ENCODE measurements around the gene STRC.
"Not testable (repeated sequence)": the region's sequence is repeated elsewhere in the genome, so short reads cannot be mapped to it uniquely, and the experiment has no call there.

STRC gene

DNA sequence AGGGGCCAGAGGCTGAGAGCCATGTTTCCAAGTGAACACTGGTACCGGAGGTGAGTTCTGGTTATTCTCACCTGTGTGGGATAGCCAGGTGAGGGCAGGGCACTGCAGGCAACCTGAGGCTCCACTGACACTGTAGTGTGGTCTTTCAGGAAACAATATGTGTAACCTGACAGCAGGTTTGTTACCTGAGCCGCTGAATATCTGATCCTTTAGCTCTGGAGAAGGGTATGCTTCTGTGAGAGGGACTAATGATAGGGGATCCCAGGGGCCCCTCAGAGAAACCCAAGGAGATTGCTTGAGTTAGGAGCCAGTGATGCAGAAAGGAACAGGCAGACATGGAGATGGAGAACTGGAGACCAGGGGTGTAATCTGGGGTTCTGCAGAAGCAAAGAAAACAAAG is at the start of gene STRC:
TSS of gene STRC (minus strand) at position 101 of the 400 bp plus-strand sequence. CDS start at position 23, 78 bp downstream.
- not testable (repeated sequence) for DNase-seq, ATAC-seq

DNA sequence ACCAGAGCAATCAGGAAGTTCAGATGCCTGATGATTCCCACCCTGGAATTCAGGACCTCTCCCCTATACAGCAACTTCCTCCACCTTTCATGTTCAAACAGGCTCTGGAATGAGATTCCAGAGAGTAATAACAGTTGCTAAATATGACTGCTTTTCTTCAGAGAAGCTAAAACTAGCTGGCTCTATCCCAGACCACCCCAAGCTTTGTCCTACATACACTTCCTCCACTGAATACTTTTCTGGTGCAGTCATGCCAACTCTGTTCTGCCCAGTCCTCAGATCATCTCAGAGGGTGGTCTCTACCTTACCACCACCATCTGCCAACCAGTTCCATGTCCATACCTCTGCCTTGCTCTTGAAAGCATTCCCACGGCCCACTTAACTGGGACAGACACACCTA is 47.6 kb upstream of the STRC start:
- DNase-seq, ATAC-seq: not testable (repeated sequence)

DNA sequence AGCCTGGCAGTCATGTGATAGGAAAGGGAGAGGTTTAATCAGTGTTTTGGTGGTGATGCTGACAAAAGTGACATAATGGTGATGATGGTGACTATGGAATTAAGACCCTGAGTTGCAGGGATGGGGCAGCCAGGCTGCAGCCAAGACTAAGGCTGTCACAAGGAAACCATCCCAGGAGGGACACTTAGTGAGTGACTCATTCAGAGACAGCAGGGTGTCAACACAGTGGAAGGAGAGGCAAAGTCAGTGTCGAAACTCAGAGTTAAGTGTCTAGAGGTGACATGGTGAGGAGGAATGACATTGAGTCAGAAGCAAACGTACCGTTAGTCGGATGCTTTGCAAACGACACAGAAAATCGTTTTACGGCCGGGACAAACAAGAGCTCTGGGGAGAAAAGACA is 44.7 kb upstream of the STRC start:
- ATAC-seq, DNase-seq: not testable (repeated sequence)

DNA sequence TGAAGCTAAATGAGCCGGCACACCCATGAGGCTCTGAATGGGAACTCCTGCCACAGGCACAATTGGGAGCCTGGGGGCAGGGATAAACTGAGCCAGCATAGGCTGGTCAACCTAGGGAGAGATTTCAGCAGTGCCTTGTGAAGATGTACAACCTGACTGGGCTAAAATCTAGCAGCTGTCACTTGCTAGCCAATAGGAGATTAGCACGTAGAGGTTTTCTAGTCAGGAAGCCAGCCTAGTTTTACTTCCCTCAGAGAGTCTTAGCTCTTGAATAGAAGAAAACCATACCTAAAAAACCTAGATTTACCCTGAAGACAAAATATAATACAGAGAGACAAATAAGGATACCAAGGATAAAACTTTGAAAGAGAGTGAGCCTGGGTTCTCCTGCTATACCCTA is 43.7 kb upstream of the STRC start:
- ATAC-seq, DNase-seq: not testable (repeated sequence)

DNA sequence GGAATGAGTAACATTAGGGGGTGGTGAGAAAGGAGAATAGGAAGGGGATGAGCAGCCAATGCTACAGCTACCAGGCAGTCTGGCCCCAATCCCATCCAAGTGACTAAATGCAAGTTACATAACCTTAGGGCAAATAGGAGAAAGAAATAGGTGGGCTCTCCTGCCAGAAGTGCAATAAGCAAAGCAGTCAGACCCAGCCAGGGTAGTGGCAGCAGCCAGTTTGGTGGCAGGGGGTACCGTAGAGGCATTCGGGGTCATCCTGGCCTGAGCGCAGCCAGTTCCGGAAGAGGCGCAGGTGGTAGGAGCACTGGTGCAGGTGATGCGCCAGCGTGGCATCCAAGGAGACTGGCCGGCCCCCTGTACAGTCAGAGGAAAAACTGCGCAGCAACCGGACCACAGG is 41.1 kb upstream of the STRC start:
- not testable (repeated sequence) for ATAC-seq

DNA sequence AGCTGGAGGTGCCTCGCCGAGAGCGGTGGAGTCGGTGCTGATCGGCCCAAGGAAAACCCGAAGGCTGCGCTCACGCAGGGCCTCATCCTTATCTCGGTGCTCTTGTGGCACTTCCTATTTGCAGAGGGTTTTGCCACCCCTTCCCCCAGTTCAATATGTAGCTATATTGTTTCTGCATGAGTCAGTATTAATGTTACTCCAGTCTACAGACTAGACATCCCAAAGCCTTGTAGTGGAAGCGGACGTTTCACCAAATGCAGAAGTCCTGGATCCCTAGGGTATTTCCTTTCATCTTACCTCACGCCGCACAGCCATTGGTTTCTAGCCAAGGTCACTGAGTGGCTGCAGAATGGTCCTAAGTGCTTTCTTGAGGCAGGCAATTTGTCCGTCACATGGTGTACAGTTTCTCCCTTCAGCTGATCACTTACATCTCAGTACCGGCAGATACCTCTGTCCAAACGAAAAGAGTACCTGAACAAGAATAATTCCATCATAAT is 30.9 kb upstream of the STRC start:
- ATAC-seq: not testable (repeated sequence)

More for the DNA sequence above, 41.1 kb upstream of the STRC start:
- DNase-seq: not testable (repeated sequence)

DNA sequence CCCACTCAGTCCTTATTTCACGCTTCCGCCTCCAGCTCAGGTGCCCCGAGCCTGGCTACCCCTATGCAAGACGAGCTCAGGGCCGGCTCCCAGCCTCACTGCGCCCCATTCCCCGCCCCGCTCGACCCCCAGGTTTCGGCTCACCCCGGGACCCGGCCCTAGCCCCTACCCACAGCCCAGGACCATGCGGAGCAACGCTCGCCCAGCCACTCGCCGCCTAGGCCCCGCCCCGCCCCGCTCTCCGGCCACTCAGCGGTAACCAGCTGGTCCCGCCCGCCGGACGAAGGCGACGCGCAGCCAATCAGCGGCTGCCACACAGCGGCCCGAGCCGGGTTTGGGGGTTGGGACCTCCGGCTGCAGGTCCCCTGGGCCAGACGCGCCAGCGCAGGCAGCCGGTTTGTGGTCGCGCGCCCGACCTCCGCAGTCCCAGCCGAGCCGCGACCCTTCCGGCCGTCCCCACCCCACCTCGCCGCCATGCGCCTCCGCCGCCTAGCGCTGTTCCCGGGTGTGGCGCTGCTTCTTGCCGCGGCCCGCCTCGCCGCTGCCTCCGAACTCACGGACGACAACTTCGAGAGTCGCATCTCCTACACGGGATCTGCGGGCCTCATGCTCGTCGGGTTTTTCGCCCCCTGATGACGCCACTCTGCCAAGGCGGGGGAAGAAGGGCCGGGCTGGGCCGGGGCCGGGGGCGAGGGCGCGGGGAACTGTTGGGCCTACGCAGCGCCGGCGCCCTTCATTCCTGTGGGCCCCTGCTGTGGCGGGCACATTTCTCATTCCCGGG is 30.2 kb upstream of the STRC start, which contains the start of gene CATSPER2:
TSS of gene CATSPER2 (minus strand) at position 196 of the 781 bp plus-strand sequence. CDS start 783 bp downstream, outside the sequence.
- ATAC-seq (peak; percentile 19), DNase-seq (no peak)

More for the DNA sequence above, 30.9 kb upstream of the STRC start:
- not testable (repeated sequence) for DNase-seq

DNA sequence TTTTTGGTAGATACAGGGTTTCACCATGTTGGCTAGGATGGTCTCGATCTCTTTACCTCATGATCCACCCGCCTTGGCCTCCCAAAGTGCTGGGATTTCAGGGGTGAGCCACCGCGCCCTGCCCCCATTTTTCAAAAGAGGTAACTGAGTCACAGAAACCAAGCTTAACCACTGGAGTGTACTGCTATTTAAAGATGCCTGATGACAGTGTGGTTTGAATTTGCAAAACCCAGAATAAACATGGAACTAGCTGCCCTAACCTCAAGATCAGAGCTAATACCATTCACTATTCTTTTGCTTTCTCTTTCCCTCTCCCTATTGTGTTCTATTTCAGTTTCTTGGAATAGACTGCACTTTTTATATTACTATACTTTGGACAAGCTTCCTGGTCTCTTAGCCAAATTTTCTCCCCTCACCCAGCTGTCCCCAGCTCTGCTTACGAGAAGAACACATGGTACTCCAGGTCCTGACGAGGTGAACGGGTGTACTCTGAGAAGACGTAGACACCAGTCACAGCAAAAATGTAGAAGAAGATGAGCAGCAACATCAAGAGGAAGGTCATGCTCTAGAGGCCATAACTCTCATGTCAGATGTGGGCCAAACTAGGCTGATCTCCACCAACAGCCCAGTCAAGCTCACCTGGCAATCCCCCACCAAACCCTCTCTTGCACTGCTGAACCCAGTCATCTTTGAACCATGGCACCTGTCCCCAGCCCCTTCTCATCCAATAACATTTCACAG is 20.0 kb upstream of the STRC start:
- DNase-seq, ATAC-seq: not testable (repeated sequence)

DNA sequence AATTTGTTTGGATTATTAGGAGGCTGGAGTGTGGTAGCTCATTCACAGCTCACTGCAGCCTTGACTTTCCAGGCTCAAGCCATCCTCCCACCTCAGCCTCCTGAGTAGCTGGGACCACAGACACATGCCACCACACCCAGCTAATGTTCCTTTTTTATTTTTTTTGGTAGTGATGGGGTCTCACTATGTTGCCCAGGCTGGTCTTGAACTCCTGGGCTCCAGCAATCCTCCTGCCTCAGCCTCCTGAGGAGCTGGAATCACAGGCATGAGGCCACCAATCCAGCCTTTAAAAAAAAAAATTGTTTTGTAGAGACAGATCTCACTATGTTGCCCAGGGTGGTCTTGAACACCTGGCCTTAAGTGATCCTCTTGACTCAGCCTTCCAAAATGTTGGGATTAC is 8.3 kb upstream of the STRC start:
- ATAC-seq, DNase-seq: not testable (repeated sequence)

DNA sequence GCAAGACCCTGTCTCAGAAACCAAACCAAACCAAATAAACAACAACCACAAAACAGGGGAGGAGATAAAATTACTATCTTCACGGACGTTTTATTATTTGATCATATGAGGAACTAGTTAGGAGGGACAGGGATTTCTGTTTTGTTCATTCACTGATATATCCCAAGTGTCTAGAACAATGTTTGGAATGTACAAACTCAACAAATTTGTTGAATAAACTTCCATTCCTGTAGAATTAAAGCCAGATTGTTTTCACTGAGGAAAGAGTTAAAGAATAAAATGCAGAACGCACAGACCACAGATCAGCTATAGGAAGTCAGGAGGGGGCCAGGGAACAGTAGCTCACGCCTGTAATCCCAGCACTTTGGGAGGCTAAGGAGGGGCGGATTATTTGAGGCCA is 6.5 kb upstream of the STRC start:
- no peak for DNase-seq
- ATAC-seq: no peak

DNA sequence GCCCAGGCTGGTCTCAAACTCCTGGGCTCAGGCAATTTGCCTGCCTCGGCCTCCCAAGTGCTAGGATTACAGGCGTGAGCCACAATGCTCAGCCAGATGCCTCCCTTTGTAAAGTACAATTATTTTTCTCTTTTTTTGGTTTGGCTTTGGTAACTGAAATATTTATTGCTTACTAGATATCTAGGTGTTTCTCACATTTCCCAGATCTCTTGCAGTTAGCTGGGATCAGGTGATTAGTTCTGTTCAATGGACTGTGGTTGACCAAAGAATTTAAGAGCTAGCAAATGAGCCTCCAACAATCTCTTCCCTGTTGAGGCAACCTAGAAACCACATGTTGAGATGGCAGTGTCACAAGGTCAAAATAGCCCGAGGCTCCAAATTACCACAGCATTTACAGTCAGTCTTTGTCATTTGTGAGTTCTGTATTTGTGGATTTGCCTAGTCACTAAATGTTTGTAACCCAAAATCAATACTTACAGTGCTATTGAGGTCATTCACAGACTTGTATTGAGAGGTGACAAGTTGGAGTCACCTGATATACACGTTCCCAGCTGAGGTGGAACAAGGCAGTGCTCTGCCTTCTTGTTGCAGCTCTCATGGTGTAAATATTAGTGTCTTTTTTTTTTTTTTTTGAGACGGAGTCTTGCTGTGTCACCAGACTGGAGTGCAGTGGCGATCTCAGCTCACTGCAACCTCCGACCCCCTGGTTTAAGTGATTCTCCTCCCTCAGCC is 3.6 kb upstream of the STRC start:
- not testable (repeated sequence) for DNase-seq

DNA sequence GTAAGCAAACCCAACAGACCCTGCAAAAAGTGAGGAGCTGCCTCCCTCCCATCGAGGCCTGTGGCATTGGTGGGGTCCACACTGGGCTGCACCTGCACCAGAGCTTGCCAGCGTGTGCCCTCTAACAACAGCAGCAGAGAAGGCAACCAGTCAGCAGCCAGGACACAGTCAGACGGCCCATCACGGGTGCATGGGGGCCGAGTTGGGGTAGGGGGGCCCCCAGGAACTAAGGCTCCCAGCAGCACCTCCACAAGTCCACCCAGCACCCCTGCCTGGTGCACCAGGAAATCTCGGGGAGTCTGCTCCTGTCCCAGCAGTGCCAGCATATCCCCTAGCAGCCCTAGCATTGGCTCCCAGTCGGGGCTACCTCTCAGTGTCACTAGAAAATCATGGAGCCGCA is 850 bp downstream of the STRC start:
- DNase-seq: not testable (repeated sequence)
- peak; percentile 46 for ATAC-seq

More for the DNA sequence above, 3.6 kb upstream of the STRC start:
- not testable (repeated sequence) for ATAC-seq

DNA sequence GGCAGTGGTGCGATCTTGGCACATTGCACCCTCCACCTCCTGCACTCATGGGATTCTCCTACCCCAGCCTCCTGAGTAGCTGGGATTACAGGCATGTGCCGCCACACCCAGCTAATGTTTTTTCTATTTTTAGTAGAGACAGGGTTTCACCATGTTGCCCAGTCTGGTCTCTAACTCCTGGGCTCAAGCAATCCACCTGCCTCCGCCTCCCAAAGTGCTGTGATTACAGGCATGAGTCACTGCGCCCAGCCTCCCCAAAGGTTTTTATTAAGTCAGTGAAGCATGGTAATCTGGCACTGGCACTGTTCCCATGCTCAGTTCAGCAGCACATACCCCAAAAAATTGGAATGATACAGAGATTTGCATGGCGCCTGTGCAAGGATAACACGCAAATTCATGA is 16.4 kb downstream of the STRC start:
- DNase-seq, ATAC-seq: not testable (repeated sequence)

DNA sequence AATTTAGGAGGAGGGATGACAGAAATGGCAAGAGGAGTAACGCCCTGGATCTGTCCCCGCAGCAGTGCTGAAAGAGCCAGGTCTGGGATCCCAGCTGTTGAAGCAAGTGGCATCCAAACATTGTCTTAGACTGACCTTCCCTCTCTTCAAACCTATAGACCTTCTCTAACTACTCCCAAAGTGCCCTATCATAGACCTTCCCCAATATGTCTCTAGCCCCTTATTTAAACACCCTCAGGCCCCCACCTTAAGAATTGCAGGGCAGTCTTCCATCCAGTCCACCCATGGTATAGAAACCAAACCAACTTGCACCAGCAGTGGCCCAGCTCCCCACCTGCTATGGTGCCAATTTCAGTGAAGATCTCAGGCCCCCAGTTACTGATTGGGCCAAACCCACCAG is 18.4 kb downstream of the STRC start:
- DNase-seq, ATAC-seq: not testable (repeated sequence)

DNA sequence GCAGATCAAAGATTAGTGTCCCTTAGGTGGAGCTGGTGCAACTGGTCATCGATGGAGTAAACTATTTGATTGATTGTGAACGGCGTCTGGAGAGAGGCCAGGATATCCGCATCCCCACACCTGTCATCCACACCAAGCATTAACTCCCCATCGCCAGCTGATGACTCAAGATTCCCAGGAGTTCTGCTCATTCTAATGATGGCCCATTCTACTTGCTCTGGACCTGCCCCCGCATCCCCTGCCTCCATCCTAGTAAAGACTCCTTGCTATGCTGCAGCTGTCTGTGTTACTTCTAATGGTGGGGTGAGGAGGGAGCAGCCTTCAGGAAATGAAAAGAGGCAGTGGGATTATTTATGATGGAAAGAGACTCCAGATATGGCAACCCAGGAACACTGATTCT is 19.5 kb downstream of the STRC start:
- not testable (repeated sequence) for DNase-seq, ATAC-seq

DNA sequence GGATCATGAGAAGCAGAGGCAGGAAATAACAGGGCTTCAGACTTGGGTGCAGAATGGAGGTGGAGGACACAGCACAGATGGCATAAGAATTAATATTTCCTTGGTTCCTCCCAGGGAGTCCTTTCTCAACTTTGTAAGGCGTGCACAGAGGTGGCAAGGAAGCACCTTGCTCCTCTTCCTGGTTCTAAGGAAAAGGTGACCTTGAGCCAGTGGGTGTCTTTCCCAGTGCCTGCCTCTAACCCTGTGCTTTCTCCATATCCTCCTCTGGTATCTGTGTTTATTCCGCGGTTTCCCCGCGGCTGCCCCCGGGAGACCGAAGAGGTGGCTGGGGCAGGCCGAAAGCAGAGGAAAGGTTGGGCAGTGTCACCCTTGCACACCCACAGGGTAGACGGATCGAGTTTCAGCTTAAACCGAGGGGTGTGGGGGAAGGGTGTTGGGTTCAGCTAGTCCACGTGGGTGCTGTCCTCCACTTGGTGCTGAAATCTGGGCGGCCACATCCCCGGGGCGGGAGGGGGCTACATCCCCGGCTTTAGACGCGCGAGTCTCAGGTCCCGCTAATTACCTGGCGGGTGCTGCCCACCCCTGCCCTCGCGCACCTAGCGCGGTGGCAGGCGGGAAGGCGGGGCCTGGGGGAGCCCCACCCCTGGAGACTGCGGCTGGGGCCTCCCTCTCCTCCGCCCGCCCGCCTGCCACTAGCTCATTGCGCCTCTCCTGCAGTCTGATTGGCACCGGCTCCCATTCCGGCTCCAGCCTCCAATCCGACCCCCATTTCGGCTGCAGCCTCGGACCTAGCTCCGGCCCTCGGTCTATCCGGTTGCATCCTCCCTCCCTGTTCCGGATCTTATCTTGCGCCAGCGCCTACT is 25.0 kb downstream of the STRC start, which contains the start of gene CKMT1B:
TSS of gene CKMT1B (plus strand) at position 700 of the 863 bp plus-strand sequence. CDS start 192 bp downstream, outside the sequence.
- not testable (repeated sequence) for DNase-seq
- ATAC-seq: peak; percentile 50

DNA sequence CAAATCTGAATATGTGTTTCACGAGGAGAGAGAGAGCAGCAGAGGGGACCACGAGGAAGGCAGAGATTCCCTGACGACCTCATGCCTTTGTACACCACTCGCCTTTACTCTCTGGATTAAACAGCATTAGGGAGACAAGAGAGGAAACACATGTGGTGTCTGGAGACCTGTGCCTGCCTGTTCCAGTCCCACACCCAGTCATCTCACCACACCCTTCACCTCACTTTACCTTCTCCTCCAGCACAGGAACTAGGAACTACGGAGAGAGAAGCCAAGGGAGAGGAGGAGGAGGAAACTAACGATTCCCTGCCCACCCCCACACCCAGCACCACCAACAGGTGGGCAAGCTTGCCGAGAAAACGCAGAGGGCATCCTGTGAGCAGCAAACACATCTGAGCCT is 25.8 kb downstream of the STRC start:
- not testable (repeated sequence) for DNase-seq, ATAC-seq

DNA sequence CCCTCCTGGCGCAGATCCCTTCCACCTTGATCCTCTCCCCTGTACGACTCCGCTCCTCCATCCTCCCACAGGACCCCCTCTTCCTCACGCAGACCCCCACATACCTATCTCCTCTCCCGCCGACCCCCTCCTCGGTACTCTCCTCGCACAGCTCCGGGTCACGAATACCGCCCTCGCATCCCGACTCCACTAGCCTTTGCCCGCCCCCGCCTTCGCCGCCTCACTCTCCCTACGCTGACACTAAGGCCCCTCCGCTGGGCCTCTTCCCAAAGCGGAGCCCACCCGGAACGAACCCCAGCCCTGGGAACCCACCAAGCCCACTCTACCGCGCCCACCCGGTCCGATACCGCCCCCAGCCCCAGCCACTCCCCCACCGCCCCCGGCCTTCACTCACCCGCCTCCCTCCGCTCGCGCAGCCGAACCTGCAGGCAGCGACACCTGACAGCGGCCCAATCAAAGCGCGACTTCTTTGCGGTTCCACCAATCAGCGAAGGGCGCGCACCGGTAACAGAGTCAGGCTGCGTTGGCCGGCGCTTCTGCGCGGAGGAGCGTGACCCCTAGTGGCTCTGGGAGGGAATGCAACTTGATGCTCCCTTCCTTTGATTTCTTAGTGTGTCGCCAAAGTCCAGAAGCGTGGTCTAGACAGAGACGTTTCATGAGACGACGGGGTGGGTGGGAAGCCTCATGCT is 28.7 kb downstream of the STRC start, which contains the start of gene PPIP5K1:
TSS of gene PPIP5K1 (minus strand) at position 431 of the 689 bp plus-strand sequence. CDS start 5,704 bp downstream, outside the sequence.
- peak; percentile 96 for ATAC-seq
- DNase-seq: not testable (repeated sequence)

DNA sequence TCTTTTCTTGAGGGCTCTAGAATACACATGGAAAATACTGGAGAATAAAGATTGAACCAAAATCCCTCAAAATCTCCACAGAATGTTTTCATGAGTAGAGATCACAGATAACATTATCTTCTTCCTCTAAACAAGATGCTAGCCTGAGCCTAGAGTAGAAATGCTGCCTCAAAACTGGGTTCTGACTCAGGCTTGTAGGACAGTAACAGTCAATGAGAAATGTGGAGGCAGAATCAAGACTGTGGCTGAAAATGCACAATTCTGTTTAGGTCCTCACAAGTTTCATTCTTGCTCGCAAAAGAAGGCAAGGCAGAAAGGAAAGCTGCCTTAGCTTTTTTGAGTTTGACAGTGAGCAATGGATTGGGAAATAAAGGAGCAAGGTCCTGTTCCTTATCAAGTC is 44.0 kb downstream of the STRC start:
- not testable (repeated sequence) for DNase-seq, ATAC-seq

DNA sequence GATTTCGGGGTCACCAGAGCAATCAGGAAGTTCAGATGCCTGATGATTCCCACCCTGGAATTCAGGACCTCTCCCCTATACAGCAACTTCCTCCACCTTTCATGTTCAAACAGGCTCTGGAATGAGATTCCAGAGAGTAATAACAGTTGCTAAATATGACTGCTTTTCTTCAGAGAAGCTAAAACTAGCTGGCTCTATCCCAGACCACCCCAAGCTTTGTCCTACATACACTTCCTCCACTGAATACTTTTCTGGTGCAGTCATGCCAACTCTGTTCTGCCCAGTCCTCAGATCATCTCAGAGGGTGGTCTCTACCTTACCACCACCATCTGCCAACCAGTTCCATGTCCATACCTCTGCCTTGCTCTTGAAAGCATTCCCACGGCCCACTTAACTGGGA is 52.0 kb downstream of the STRC start:
- not testable (repeated sequence) for ATAC-seq, DNase-seq
